PC-3 (cell line): ENCODE results near the gene ZNF143. TPM values are rescaled to one million over a fixed set of nuclear protein-coding genes. Genes with fewer than 3 reads are reported as not detected.

Experiments
- ATAC-seq: fragments of 200-7000 bp; cut with Tn5 transposase; 2 replicates; pipeline ENCODE4 v1.9.1; 2020; ENCODE audit warnings: mild to moderate bottlenecking, moderate library complexity
- BruUV-seq: library from RNA; stranded (reverse); fragments of 400-500 nt; replicated peaks from 2 replicates; lab custom pipeline; 2021; lab: Mats Ljungman, UMichigan
- CTCF ChIA-PET: fragments of 300-600 bp; sonication (Branson Sonifier 250); formaldehyde crosslinking; loops from one replicate; lab custom pipeline; 2022; ENCODE audit warnings: antibody characterized with exemption; lab: Charles Lee
- POLR2A ChIA-PET: fragments of 300-600 bp; sonication (Branson Sonifier 250); formaldehyde crosslinking; loops from one replicate; lab custom pipeline; 2022; ENCODE audit warnings: antibody characterized with exemption; ENCODE audit not compliant: unreplicated experiment; lab: Charles Lee
- DNase-seq: peaks from one replicate; pipeline ENCODE4 v3.0.0-alpha.2; 2015
- H2AFZ ChIP-seq: fragments of 300-600 bp; sonication (generic); 2 replicates; pipeline ENCODE4 v1.6.0; 2016; ENCODE audit warnings: antibody characterized with exemption, low read length
- H3F3A ChIP-seq: fragments of 300-600 bp; sonication (generic); one replicate; pipeline ENCODE4 v1.6.0; 2017; ENCODE audit warnings: antibody characterized with exemption, low read length, control low read depth, mild to moderate bottlenecking; ENCODE audit not compliant: unreplicated experiment
- H3K27ac ChIP-seq: fragments of 300-600 bp; sonication (generic); 2 replicates; pipeline ENCODE4 v1.5.1; 2016; ENCODE audit warnings: mild to moderate bottlenecking, low read length
- H3K27me3 ChIP-seq: fragments of 300-600 bp; sonication (generic); 2 replicates; pipeline ENCODE4 v1.6.1; 2016; ENCODE audit warnings: low read length, mixed read lengths
- H3K36me3 ChIP-seq: fragments of 300-600 bp; sonication (generic); 2 replicates; pipeline ENCODE4 v1.6.1; 2016; ENCODE audit warnings: low read depth, mixed run types, low read length, mixed read lengths
- H3K4me1 ChIP-seq: fragments of 300-600 bp; sonication (generic); 2 replicates; pipeline ENCODE4 v1.5.1; 2016; ENCODE audit warnings: low read length; ENCODE audit not compliant: insufficient read depth
- H3K4me2 ChIP-seq: fragments of 300-600 bp; sonication (generic); 2 replicates; pipeline ENCODE4 v1.6.0; 2016; ENCODE audit warnings: low read length
- H3K4me3 ChIP-seq: fragments of 300-600 bp; sonication (generic); 2 replicates; pipeline ENCODE4 v1.5.1; 2016; ENCODE audit warnings: mild to moderate bottlenecking, low read length, mixed read lengths
- H3K79me2 ChIP-seq: fragments of 300-600 bp; sonication (generic); 2 replicates; pipeline ENCODE4 v1.6.1; 2017; ENCODE audit warnings: low read length, mixed read lengths
- H3K9ac ChIP-seq: fragments of 300-600 bp; sonication (generic); 2 replicates; pipeline ENCODE4 v1.6.0; 2016; ENCODE audit warnings: mild to moderate bottlenecking, low read length
- H3K9me2 ChIP-seq: fragments of 300-600 bp; sonication (generic); replicated peaks from 2 replicates; pipeline ENCODE4 v1.6.1; 2016; ENCODE audit warnings: mixed run types, low read length, mixed read lengths
- H3K9me3 ChIP-seq: fragments of 300-600 bp; sonication (generic); 2 replicates; pipeline ENCODE4 v1.6.1; 2016; ENCODE audit warnings: low read length, mixed read lengths
- H4K20me1 ChIP-seq: fragments of 300-600 bp; sonication (generic); 2 replicates; pipeline ENCODE4 v1.6.1; 2016; ENCODE audit warnings: low read length, mixed read lengths
- CTCF ChIP-seq: fragments of 300-600 bp; sonication (generic); conservative IDR thresholded peaks from 2 replicates; pipeline ENCODE4 v1.5.1; 2017; ENCODE audit warnings: antibody characterized with exemption, low read depth, mild to moderate bottlenecking, low read length
- EZH2 ChIP-seq: fragments of 300-600 bp; sonication (generic); IDR thresholded peaks from one replicate; pipeline ENCODE4 v1.6.1; 2017; ENCODE audit warnings: antibody characterized with exemption, mild to moderate bottlenecking, low read length; ENCODE audit not compliant: unreplicated experiment
- EZH2phosphoT487 ChIP-seq: fragments of 300-600 bp; sonication (generic); IDR thresholded peaks from 2 replicates; pipeline ENCODE4 v1.6.1; 2018; ENCODE audit warnings: mild to moderate bottlenecking, antibody characterized with exemption, low read length, borderline replicate concordance
- intact Hi-C: fragments of 100-400 bp; cut with micrococcal nuclease; formaldehyde crosslinking; loops from 2 replicates; pipeline ENCODE4 v1.9.0; 2023
- total RNA-seq: library from RNA; depleted of rRNA; stranded (reverse); fragments of >200 nt; gene quantifications from 2 replicates; pipeline ENCODE4 v1.2.3, GENCODE V29; 2014

Gene ZNF143
- total RNA-seq, 1 experiment from 2014 or later, result 33.9 TPM

GRCh38 chr11:9550191-9550628 lies 89.4 kb downstream of the ZNF143 start:
- Histone ChIP-seq H3K9ac (no peak overlapping the region), H3K79me2 (no peaks in the 10 kb centered on the region), H3K9me2 (no peaks in the 10 kb centered on the region), H3K9me3 (no peaks in the 10 kb centered on the region), H3K27me3 (no peaks in the 10 kb centered on the region), H3K36me3 (no peaks in the 10 kb centered on the region; the same call in 1 of the 2 replicates), H3K27ac (no peak overlapping the region), H4K20me1 (no peaks in the 10 kb centered on the region), H2AFZ (no peak overlapping the region), H3K4me1 (no peaks in the 10 kb centered on the region), H3K4me3 (no peak overlapping the region), H3F3A (no peaks in the 10 kb centered on the region), H3K4me2 (no peak overlapping the region)
- intact Hi-C loops, result no loop called here
- DNase-seq, result no peak
- POLR2A ChIA-PET, result no interaction called here
- TF ChIP-seq CTCF, result no peak
- TF ChIP-seq EZH2, result no peak
- TF ChIP-seq EZH2phosphoT487, result no peak
- BruUV-seq, result no TSS peak
- no peak for ATAC-seq
- CTCF ChIA-PET, result no interaction called here

- H3K36me3 ChIP-seq, result no peaks in the 10 kb centered on the region
- H4K20me1 ChIP-seq, result no peaks in the 10 kb centered on the region
- H3K27ac ChIP-seq, result no peak overlapping the region
- no peak overlapping the region for H3K4me3 ChIP-seq
- ChIA-PET POLR2A (interaction anchor here (0.6 kb wide), 1 partner anchor 12 kb away, joined by 5 read pairs; the partner anchor contains the start of gene WEE1), CTCF (no interaction called here)
- DNase-seq (no peak), ATAC-seq (no peak)
- no peaks in the 10 kb centered on the region for H3K27me3 ChIP-seq
- no peak overlapping the region for H3K9ac ChIP-seq
- TF ChIP-seq CTCF (no peak), EZH2phosphoT487 (no peak), EZH2 (no peak)
- BruUV-seq, result no TSS peak
- no peaks in the 10 kb centered on the region for H3F3A ChIP-seq
- no peak overlapping the region for H2AFZ ChIP-seq
- H3K9me3 ChIP-seq, result 0 out of 2 replicates have a peak, but pooled peaks cover 5% of the 10 kb centered on the region
- no peaks in the 10 kb centered on the region for H3K79me2 ChIP-seq
- H3K4me2 ChIP-seq, result no peak overlapping the region
- H3K9me2 ChIP-seq, result no peaks in the 10 kb centered on the region
- intact Hi-C loops, result no loop called here
- peaks cover 27% of the 10 kb centered on the region for H3K4me1 ChIP-seq
Observed at GRCh38 chr11:9561279-9561982, 100.6 kb downstream of the ZNF143 start.

- Histone ChIP-seq H3F3A (no peaks in the 10 kb centered on the region), H3K4me2 (no peak overlapping the region), H3K4me3 (no peak overlapping the region), H3K27me3 (no peaks in the 10 kb centered on the region), H3K36me3 (no peaks in the 10 kb centered on the region), H4K20me1 (no peaks in the 10 kb centered on the region), H3K27ac (0 out of 2 replicates have a peak overlapping the region, but pooled peaks have one; percentile 10), H3K9me2 (no peaks in the 10 kb centered on the region), H3K79me2 (no peaks in the 10 kb centered on the region), H2AFZ (no peak overlapping the region), H3K4me1 (peaks cover 40% of the 10 kb centered on the region), H3K9ac (no peak overlapping the region), H3K9me3 (0 out of 2 replicates have a peak, but pooled peaks cover 5% of the 10 kb centered on the region)
- BruUV-seq, result no TSS peak
- ChIA-PET POLR2A (no interaction called here), CTCF (no interaction called here)
- DNase-seq (peak; percentile 46), ATAC-seq (no peak)
- intact Hi-C loops, result no loop called here
- TF ChIP-seq EZH2, result no peak
- no peak for TF ChIP-seq EZH2phosphoT487
- TF ChIP-seq CTCF, result no peak
Observed at GRCh38 chr11:9562716-9563115, 101.9 kb downstream of the ZNF143 start.
